Urinary bladder (tissue), 4 donors: Measurements from ENCODE around the gene PPP4R3A. TPM values are rescaled to one million over a fixed set of nuclear protein-coding genes. Genes with fewer than 3 reads are reported as not detected.
"Not testable (repeated sequence)": the region's sequence is repeated elsewhere in the genome, so short reads cannot be mapped to it uniquely, and the experiment has no call there.

Experiments
- DNase-seq: peaks from one replicate; pipeline ENCODE4 v3.0.0-alpha.2; 2015; ENCODE audit errors: extremely low spot score
- H3K27ac ChIP-seq: one replicate; pipeline ENCODE4 v1.5.1; 2013; ENCODE audit warnings: low read depth, mild to moderate bottlenecking, moderate library complexity
- H3K36me3 ChIP-seq: one replicate; pipeline ENCODE4 v1.6.1; 2013; ENCODE audit warnings: mild to moderate bottlenecking, moderate library complexity; ENCODE audit not compliant: insufficient read depth
- H3K4me1 ChIP-seq: one replicate; pipeline ENCODE4 v1.6.1; 2013; ENCODE audit warnings: mild to moderate bottlenecking, moderate library complexity; ENCODE audit not compliant: insufficient read depth
- H3K4me3 ChIP-seq: one replicate; pipeline ENCODE4 v1.5.1; 2013; ENCODE audit warnings: low read depth, low read length
- WGBS: extraction: QIAGEN DNeasy Blood & Tissue Kit; methylation state at CpG from one replicate; pipeline ENCODE4 v1.1.7; 2013; 5-methylcytosine and 5-hydroxymethylcytosine counted together
- polyA plus RNA-seq: library from polyadenylated mRNA; stranded (reverse); fragments of 200-250 nt; gene quantifications from one replicate; pipeline ENCODE4 v1.2.3, GENCODE V29; 2013
- total RNA-seq: library from RNA; depleted of rRNA; stranded (reverse); fragments of >200 nt; gene quantifications from one replicate; pipeline ENCODE4 v1.2.3, GENCODE V29; 2014
- donor health status: healthy with polysubstance abuse.
- donor health status: healthy.

Gene PPP4R3A
- total and polyA plus RNA-seq, 2 donors, result 48.2 to 129 TPM

GRCh38 chr14:91494392-91495065 lies 15.6 kb downstream of the PPP4R3A start:
- not testable (repeated sequence) for H3K27ac ChIP-seq, DNase-seq, H3K4me1 ChIP-seq, H3K4me3 ChIP-seq, H3K36me3 ChIP-seq
- 73% methylated on average over 8 of the region's 8 CpGs for WGBS

- Histone ChIP-seq H3K27ac (no peak overlapping the region), H3K36me3 (no peaks in the 10 kb centered on the region), H3K4me1 (no peaks in the 10 kb centered on the region), H3K4me3 (no peak overlapping the region)
- 72% methylated on average over 3 of the region's 3 CpGs for WGBS
- DNase-seq, result no peak
Measured at GRCh38 chr14:91493169-91493568, 16.9 kb downstream of the PPP4R3A start.

DNA sequence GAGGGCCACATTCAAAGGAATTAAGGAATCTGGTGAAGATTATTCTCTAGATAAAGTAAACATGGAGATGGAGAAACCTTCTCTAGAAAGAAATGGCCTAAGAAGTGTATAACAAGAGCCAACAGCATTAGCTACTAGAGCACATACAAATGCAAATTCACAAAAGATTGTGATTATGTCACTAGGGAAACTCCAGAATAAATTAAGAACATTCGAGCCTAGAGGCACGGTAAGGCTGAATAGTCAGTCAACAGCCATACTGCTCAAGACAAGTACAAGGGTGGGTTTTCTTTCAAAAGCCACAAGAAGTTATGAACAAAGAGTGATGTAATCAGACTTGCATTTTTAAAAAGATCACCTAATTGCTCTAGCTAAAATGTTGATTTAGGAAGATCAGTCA lies 25.4 kb downstream of the PPP4R3A start:
- Histone ChIP-seq H3K27ac (no peak overlapping the region), H3K36me3 (peaks cover 7% of the 10 kb centered on the region), H3K4me1 (no peaks in the 10 kb centered on the region), H3K4me3 (no peak overlapping the region)
- no peak for DNase-seq
- WGBS, result 88% methylated on average over 2 of the region's 2 CpGs

DNA sequence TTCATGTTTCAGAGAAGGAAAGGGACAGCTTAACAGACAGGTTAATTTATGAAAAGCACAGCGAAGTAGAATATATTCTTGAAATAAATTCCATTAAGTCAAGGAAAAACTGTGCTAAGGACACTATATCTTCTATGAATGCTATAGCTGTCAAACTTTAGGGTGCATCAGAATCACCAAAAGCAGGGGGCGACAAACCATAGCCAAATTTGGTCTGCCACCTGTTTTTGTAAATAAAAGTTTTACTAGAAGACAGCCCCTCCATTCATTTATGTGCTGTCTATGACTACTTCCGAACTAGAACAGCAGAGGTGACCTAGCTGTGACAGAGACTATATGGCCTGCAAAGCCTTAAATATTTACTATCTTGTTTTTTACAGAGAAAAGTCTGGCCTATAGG lies 25.9 kb downstream of the PPP4R3A start:
- Histone ChIP-seq H3K27ac (no peak overlapping the region), H3K36me3 (peaks cover 7% of the 10 kb centered on the region), H3K4me3 (no peak overlapping the region), H3K4me1 (no peaks in the 10 kb centered on the region)
- no peak for DNase-seq
- 88% methylated on average over 3 of the region's 3 CpGs for WGBS

GRCh38 chr14:91482263-91483013 lies 27.7 kb downstream of the PPP4R3A start:
- Histone ChIP-seq H3K4me1 (no peaks in the 10 kb centered on the region), H3K36me3 (peaks cover 10% of the 10 kb centered on the region), H3K27ac (no peak overlapping the region), H3K4me3 (no peak overlapping the region)
- 63% methylated on average over 2 of the region's 2 CpGs for WGBS
- DNase-seq, result no peak

- no peak for DNase-seq
- Histone ChIP-seq H3K4me3 (no peak overlapping the region), H3K36me3 (peaks cover 8% of the 10 kb centered on the region), H3K27ac (no peak overlapping the region), H3K4me1 (no peaks in the 10 kb centered on the region)
- 94% methylated on average over 3 of the region's 3 CpGs for WGBS
Measured at GRCh38 chr14:91477388-91477787, 32.7 kb downstream of the PPP4R3A start.

GRCh38 chr14:91473046-91473445 lies 37.1 kb downstream of the PPP4R3A start:
- DNase-seq, result no peak
- H3K4me3 ChIP-seq, result no peak overlapping the region
- peaks cover 6% of the 10 kb centered on the region for H3K36me3 ChIP-seq
- no peaks in the 10 kb centered on the region for H3K4me1 ChIP-seq
- no peak overlapping the region for H3K27ac ChIP-seq
- WGBS, result 92% methylated on average over 2 of the region's 2 CpGs

GRCh38 chr14:91470216-91470615 lies 39.9 kb downstream of the PPP4R3A start:
- peaks cover 3% of the 10 kb centered on the region for H3K36me3 ChIP-seq
- WGBS, result 85% methylated on average over 2 of the region's 2 CpGs
- H3K27ac ChIP-seq, result no peak overlapping the region

GRCh38 chr14:91466192-91466591 lies 43.9 kb downstream of the PPP4R3A start:
- H3K36me3 ChIP-seq, result peaks cover 2% of the 10 kb centered on the region
- H3K27ac ChIP-seq, result no peak overlapping the region
- no peak for DNase-seq
- H3K4me1 ChIP-seq, result no peaks in the 10 kb centered on the region
- WGBS, result 40% methylated on average over 4 of the region's 4 CpGs
- H3K4me3 ChIP-seq, result no peak overlapping the region

More at GRCh38 chr14:91470216-91470615, 39.9 kb downstream of the PPP4R3A start:
- no peaks in the 10 kb centered on the region for H3K4me1 ChIP-seq
- DNase-seq, result no peak
- H3K4me3 ChIP-seq, result no peak overlapping the region

DNA sequence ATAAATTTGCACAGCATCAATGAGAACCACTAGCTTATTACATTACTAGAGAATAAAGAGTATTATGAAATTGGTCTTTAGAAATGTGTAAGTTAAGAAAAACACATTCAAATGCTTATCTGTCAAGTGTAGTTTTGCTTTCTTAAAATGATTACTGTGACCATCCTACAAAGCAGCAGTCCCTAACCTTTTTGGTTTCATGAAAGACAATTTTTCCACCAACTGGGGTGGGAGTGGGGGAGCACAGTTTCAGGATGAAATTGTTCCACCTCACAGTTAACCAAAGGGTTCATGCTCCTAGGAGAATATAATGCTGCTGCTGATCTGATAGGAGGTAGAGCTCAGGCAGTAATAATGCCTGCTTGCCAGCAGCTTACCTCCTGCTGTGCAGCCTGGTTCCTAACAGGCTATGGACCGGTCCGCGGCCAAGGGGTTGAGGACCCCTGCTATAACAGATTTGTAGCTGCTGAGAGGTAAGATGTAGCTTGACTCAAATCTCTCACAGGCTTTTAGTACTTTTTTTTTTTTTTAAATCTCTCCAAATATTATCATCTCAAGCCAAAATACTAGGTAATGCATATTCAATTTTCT lies 45.4 kb downstream of the PPP4R3A start:
- Histone ChIP-seq H3K27ac (no peak overlapping the region), H3K4me1 (no peaks in the 10 kb centered on the region), H3K36me3 (peaks cover 2% of the 10 kb centered on the region), H3K4me3 (no peak overlapping the region)
- 61% methylated on average over 3 of the region's 3 CpGs for WGBS
- DNase-seq, result no peak

GRCh38 chr14:91458612-91459011 lies 51.5 kb downstream of the PPP4R3A start:
- 84% methylated on average over 5 of the region's 5 CpGs for WGBS
- no peak for DNase-seq
- Histone ChIP-seq H3K4me3 (no peak overlapping the region), H3K36me3 (peaks cover 5% of the 10 kb centered on the region), H3K4me1 (no peaks in the 10 kb centered on the region), H3K27ac (no peak overlapping the region)

DNA sequence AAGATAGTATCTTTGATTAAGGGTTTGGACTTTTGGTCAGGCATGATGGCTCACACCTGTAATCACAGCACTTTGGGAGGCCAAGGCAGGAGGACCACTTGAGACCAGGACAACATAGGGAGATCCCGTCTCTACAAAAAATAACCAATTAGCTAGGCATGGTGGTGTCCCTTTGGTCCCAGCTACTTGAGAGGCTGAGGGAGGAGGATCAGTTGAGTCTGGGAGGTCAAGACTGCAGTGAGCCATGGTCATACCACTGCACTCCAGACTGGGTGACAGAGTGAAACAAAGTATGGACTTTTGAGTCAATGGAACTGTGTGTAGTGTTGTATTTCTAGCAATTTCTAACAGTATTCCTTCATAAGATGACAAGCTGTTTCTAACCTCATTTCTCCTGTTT lies 53.8 kb downstream of the PPP4R3A start:
- Histone ChIP-seq H3K27ac (no peak overlapping the region), H3K36me3 (peaks cover 5% of the 10 kb centered on the region), H3K4me1 (no peaks in the 10 kb centered on the region), H3K4me3 (no peak overlapping the region)
- 100% methylated on average over 1 of the region's 1 CpG for WGBS
- DNase-seq, result no peak

GRCh38 chr14:91454580-91454979 lies 55.5 kb downstream of the PPP4R3A start:
- H3K4me3 ChIP-seq, result no peak overlapping the region
- no peaks in the 10 kb centered on the region for H3K4me1 ChIP-seq
- DNase-seq, result no peak
- no peak overlapping the region for H3K27ac ChIP-seq
- H3K36me3 ChIP-seq, result peaks cover 5% of the 10 kb centered on the region
- WGBS, result 93% methylated on average over 3 of the region's 3 CpGs

- peaks cover 5% of the 10 kb centered on the region for H3K36me3 ChIP-seq
- no peak overlapping the region for H3K4me3 ChIP-seq
- no peak overlapping the region for H3K27ac ChIP-seq
- DNase-seq, result no peak
- no peaks in the 10 kb centered on the region for H3K4me1 ChIP-seq
Measured at GRCh38 chr14:91454155-91454554, 56.0 kb downstream of the PPP4R3A start.
